ENCODE results near the gene ASTN2. TPM values are rescaled to one million over a fixed set of nuclear protein-coding genes. Genes with fewer than 3 reads are reported as not detected.

The ASTN2 gene
- total and polyA plus RNA-seq, 2 donors (not counting 3 experiments of a cell fraction or from before 2014, with no cell fraction given) = 1.0 to 1.9 TPM

- POLR2A ChIA-PET = no interaction called here
- intact Hi-C loops (cut with micrococcal nuclease) (no loop called here), dilution Hi-C loops (cut with MboI; ENCODE audit: extremely low pct_ligation_motif_present, low sequenced_read_pairs) (no loop called here)
- Histone ChIP-seq H3K4me3 (replicated peaks in 1 of 3; ENCODE audit: insufficient read depth in 1 of 3, low read depth in 1 of 3, low read length in 3 of 3) (no peak overlapping the region), H3K27me3 (ENCODE audit: control insufficient read depth in 2 of 2, insufficient read depth in 2 of 2, low read length in 2 of 2) (no peaks in the 10 kb centered on the region), H3K79me2 (ENCODE audit: control insufficient read depth, insufficient read depth, low read length) (no peaks in the 10 kb centered on the region), H3K9me1 (replicated peaks; ENCODE audit: control insufficient read depth, extremely low read depth, insufficient read depth, low read length) (no peaks in the 10 kb centered on the region), H3K4me1 (ENCODE audit: control insufficient read depth, extremely low read depth, insufficient read depth, low read length) (no peaks in the 10 kb centered on the region), H3K9ac (replicated peaks; ENCODE audit: extremely low read depth, insufficient read depth, low read length) (no peak overlapping the region), H3K27ac (ENCODE audit: insufficient read depth, low read depth, low read length) (no peak overlapping the region), H3K4me2 (ENCODE audit: insufficient read depth, low read length) (no peak overlapping the region), H3K9me3 (replicated peaks; ENCODE audit: control insufficient read depth, insufficient read depth, low read length) (peaks cover 5% of the 10 kb centered on the region), H4K20me1 (replicated peaks; ENCODE audit: control insufficient read depth, extremely low read depth, insufficient read depth, low read length) (no peaks in the 10 kb centered on the region), H2AFZ (ENCODE audit: low read depth, low read length) (no peak overlapping the region), H3K36me3 (ENCODE audit: control insufficient read depth in 2 of 2, extremely low read depth in 1 of 2, insufficient read depth in 2 of 2, low read length in 2 of 2) (no peaks in the 10 kb centered on the region)
- CTCF ChIA-PET = no interaction called here
- DNase-seq (ENCODE audit: low read depth, low spot score) (no peak), FAIRE-seq (no peak)
- no TSS peak for BruUV-seq (replicated peaks)
- no peak for TF ChIP-seq EZH2 (IDR thresholded peaks at IDR 0.05; ENCODE audit: borderline replicate concordance, low read depth, low read length, severe bottlenecking)
These were observed 617.6 kb downstream of the ASTN2 start for GRCh38 chr9:116797276-116797675.

DNA sequence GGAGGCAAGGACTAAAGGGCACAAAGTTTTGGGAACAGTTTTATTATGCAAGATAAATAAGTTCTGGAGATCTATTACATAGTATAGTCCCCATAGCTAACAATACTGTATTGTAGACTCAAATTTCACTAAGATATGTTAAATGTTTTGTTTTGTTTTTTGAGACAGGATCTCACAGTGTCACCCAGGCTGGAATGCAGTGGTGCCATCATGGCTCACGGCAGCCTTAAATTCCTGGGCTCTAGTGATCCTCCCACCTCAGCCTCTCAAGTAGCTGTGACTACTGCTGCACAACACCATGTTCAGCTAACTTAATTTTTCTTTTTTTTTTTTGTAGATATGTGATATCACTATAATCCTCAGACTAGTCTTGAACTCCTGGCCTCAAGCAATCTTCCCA, 618.2 kb downstream of the ASTN2 start:
- ChIA-PET POLR2A (no interaction called here), CTCF (no interaction called here)
- Histone ChIP-seq H4K20me1 (replicated peaks; ENCODE audit: control insufficient read depth, extremely low read depth, insufficient read depth, low read length) (no peaks in the 10 kb centered on the region), H3K9ac (replicated peaks; ENCODE audit: extremely low read depth, insufficient read depth, low read length) (no peak overlapping the region), H3K36me3 (ENCODE audit: control insufficient read depth in 2 of 2, extremely low read depth in 1 of 2, insufficient read depth in 2 of 2, low read length in 2 of 2) (no peaks in the 10 kb centered on the region), H3K9me3 (replicated peaks; ENCODE audit: control insufficient read depth, insufficient read depth, low read length) (peaks cover 5% of the 10 kb centered on the region), H3K4me3 (replicated peaks in 1 of 3; ENCODE audit: insufficient read depth in 1 of 3, low read depth in 1 of 3, low read length in 3 of 3) (no peak overlapping the region), H3K79me2 (ENCODE audit: control insufficient read depth, insufficient read depth, low read length) (no peaks in the 10 kb centered on the region), H3K9me1 (replicated peaks; ENCODE audit: control insufficient read depth, extremely low read depth, insufficient read depth, low read length) (no peaks in the 10 kb centered on the region), H2AFZ (ENCODE audit: low read depth, low read length) (no peak overlapping the region), H3K4me1 (ENCODE audit: control insufficient read depth, extremely low read depth, insufficient read depth, low read length) (no peaks in the 10 kb centered on the region), H3K27ac (ENCODE audit: insufficient read depth, low read depth, low read length) (no peak overlapping the region), H3K4me2 (ENCODE audit: insufficient read depth, low read length) (no peak overlapping the region), H3K27me3 (ENCODE audit: control insufficient read depth in 2 of 2, insufficient read depth in 2 of 2, low read length in 2 of 2) (no peaks in the 10 kb centered on the region)
- FAIRE-seq (no peak), DNase-seq (ENCODE audit: low read depth, low spot score) (no peak)
- BruUV-seq (replicated peaks) = no TSS peak
- dilution Hi-C loops (cut with MboI; ENCODE audit: extremely low pct_ligation_motif_present, low sequenced_read_pairs) = no loop called here
- intact Hi-C loops (cut with micrococcal nuclease) = no loop called here
- TF ChIP-seq POLR2A (IDR thresholded peaks at IDR 0.05; ENCODE audit: low read depth, low read length) (no peak), GATA2 (IDR thresholded peaks at IDR 0.05; ENCODE audit: insufficient read depth, insufficient read length, low read depth, low read length) (no peak), MYC (IDR thresholded peaks at IDR 0.05; ENCODE audit: low read depth, low read length) (no peak), FOS (IDR thresholded peaks at IDR 0.05; ENCODE audit: borderline replicate concordance, insufficient read depth, low read length) (no peak), MAX (IDR thresholded peaks at IDR 0.05; ENCODE audit: insufficient read depth, insufficient read length) (no peak), EZH2 (IDR thresholded peaks at IDR 0.05; ENCODE audit: borderline replicate concordance, low read depth, low read length, severe bottlenecking) (no peak), CTCF (IDR thresholded peaks at IDR 0.05; ENCODE audit: extremely low read depth in 1 of 2, insufficient read depth in 1 of 2, low read depth in 1 of 2, low read length in 2 of 2) (no peak), JUN (IDR thresholded peaks at IDR 0.05; ENCODE audit: borderline replicate concordance, insufficient read depth, insufficient read length, low read depth) (no peak), POLR2AphosphoS5 (IDR thresholded peaks at IDR 0.05; ENCODE audit: insufficient read depth, low read depth, low read length) (no peak)

Measured in endothelial cell of umbilical vein (primary cell).